GM19324 (cell line): ENCODE measurements around the gene FAM117A.
"Not testable (repeated sequence)": the region's sequence is repeated elsewhere in the genome, so short reads cannot be mapped to it uniquely, and the experiment has no call there.

Experiments used
- ATAC-seq: cut with Tn5 transposase; IDR thresholded peaks from one replicate; pipeline ENCODE4 v1.9.1; 2021; ENCODE audit warnings: mild to moderate bottlenecking, moderate library complexity; ENCODE audit not compliant: unreplicated experiment, low FRiP score

Gene FAM117A

GRCh38 chr17:49741692-49742076, 22.2 kb downstream of the FAM117A start:
- no peak for ATAC-seq

GRCh38 chr17:49741009-49741691, 22.8 kb downstream of the FAM117A start:
- no peak for ATAC-seq

- ATAC-seq = peak; percentile 69
Measured at GRCh38 chr17:49739641-49740271, 24.2 kb downstream of the FAM117A start.

GRCh38 chr17:49738456-49739163, 25.3 kb downstream of the FAM117A start:
- no peak for ATAC-seq

- ATAC-seq = no peak
Measured at GRCh38 chr17:49734515-49735490, 29.1 kb downstream of the FAM117A start.

GRCh38 chr17:49731435-49731831, 32.5 kb downstream of the FAM117A start:
- ATAC-seq = no peak

GRCh38 chr17:49730785-49731434, 33.0 kb downstream of the FAM117A start:
- no peak for ATAC-seq

GRCh38 chr17:49730078-49730784, 33.7 kb downstream of the FAM117A start:
- ATAC-seq = no peak

GRCh38 chr17:49729069-49729468, 34.9 kb downstream of the FAM117A start:
- ATAC-seq = no peak

- ATAC-seq = no peak
Measured at GRCh38 chr17:49728425-49728824, 35.5 kb downstream of the FAM117A start.

- no peak for ATAC-seq
Measured at GRCh38 chr17:49727380-49727779, 36.6 kb downstream of the FAM117A start.

GRCh38 chr17:49725452-49726130, 38.3 kb downstream of the FAM117A start:
- ATAC-seq = no peak

GRCh38 chr17:49724552-49724951, 39.4 kb downstream of the FAM117A start:
- not testable (repeated sequence) for ATAC-seq

GRCh38 chr17:49723423-49723822, 40.5 kb downstream of the FAM117A start:
- ATAC-seq = no peak

- ATAC-seq = no peak
Measured at GRCh38 chr17:49722066-49722465, 41.9 kb downstream of the FAM117A start.

- ATAC-seq = no peak
Measured at GRCh38 chr17:49717371-49717861, 46.5 kb downstream of the FAM117A start.

GRCh38 chr17:49716668-49717364, 47.1 kb downstream of the FAM117A start:
- no peak for ATAC-seq

GRCh38 chr17:49715717-49716279, 48.1 kb downstream of the FAM117A start:
- ATAC-seq = no peak
